Natural killer cell (primary cell): Measurements from ENCODE around the gene STMN1. TPM values are rescaled to one million over a fixed set of nuclear protein-coding genes. Genes with fewer than 3 reads are reported as not detected.

Experiments
- ATAC-seq, 3 donors: fragments of 150-1000 bp in 2 of 3; fragments of 200-7000 bp in 1 of 3; cut with Tn5 transposase; 1 replicate in 1 of 3; 2 replicates in 2 of 3; pipeline ENCODE4 v1.10.0; 2021; ENCODE audit warnings: mild to moderate bottlenecking in 2 of 3, moderate library complexity in 2 of 3
- DNase-seq, 2 donors: peaks; one replicate each; pipeline versions ENCODE4 v3.0.0 to v3.0.0-alpha.2; 2013 to 2021; ENCODE audit warnings: mixed read lengths in 1 of 2
- H3K27ac ChIP-seq: one replicate; pipeline ENCODE4 v1.5.1; 2013; ENCODE audit warnings: mild to moderate bottlenecking, low read length
- H3K27me3 ChIP-seq: one replicate; pipeline ENCODE4 v1.6.1; 2013; ENCODE audit warnings: low read length; ENCODE audit not compliant: control insufficient read depth, insufficient read depth
- H3K36me3 ChIP-seq: one replicate; pipeline ENCODE4 v1.6.1; 2013; ENCODE audit warnings: low read length; ENCODE audit not compliant: control insufficient read depth, insufficient read depth
- H3K4me1 ChIP-seq: one replicate; pipeline ENCODE4 v1.6.1; 2013; ENCODE audit warnings: low read length; ENCODE audit not compliant: control insufficient read depth, insufficient read depth
- H3K4me3 ChIP-seq: one replicate; pipeline ENCODE4 v1.5.1; 2013; ENCODE audit warnings: low read length
- H3K9me3 ChIP-seq: one replicate; pipeline ENCODE4 v1.6.1; 2013; ENCODE audit warnings: low read length; ENCODE audit not compliant: control insufficient read depth, insufficient read depth
- H3K27ac Mint-ChIP-seq, 2 donors: one replicate each; pipeline ENCODE4 v1.8.0; 2022; ENCODE audit warnings: mild to moderate bottlenecking in 2 of 2, mixed read lengths in 2 of 2, moderate library complexity in 1 of 2
- H3K27me3 Mint-ChIP-seq, 2 donors: one replicate each; pipeline ENCODE4 v1.8.0; 2022; ENCODE audit warnings: low read depth in 2 of 2, mixed read lengths in 2 of 2
- H3K36me3 Mint-ChIP-seq: one replicate; pipeline ENCODE4 v1.8.0; 2022; ENCODE audit warnings: mixed read lengths
- H3K4me1 Mint-ChIP-seq, 2 donors: one replicate each; pipeline ENCODE4 v1.8.0; 2022; ENCODE audit warnings: mixed read lengths in 2 of 2
- H3K4me3 Mint-ChIP-seq: one replicate; pipeline ENCODE4 v1.8.0; 2022; ENCODE audit warnings: mild to moderate bottlenecking, moderate library complexity, mixed read lengths
- H3K9me3 Mint-ChIP-seq, 2 donors: one replicate each; pipeline ENCODE4 v1.8.0; 2022; ENCODE audit warnings: mixed read lengths in 2 of 2
- CTCF ChIP-seq: fragments of 200-600 bp; IDR thresholded peaks from one replicate; pipeline ENCODE4 v1.8.0; 2022; ENCODE audit warnings: antibody characterized with exemption
- WGBS: methylation state at CpG from one replicate; pipeline ENCODE4 v1.1.7; 2013; ENCODE audit warnings: missing lambda C conversion rate; ENCODE audit not compliant: insufficient coverage; 5-methylcytosine and 5-hydroxymethylcytosine counted together
- intact Hi-C: fragments of 100-400 bp; cut with micrococcal nuclease; formaldehyde crosslinking; loops from one replicate; pipeline ENCODE4 v1.14.2; 2022
- total RNA-seq, 4 donors: library from RNA; stranded (reverse); fragments of 120-200 nt in 1 of 4; gene quantifications; one replicate each; pipeline versions ENCODE4 v1.2.3 to v1.2.4, GENCODE V29; 2013 to 2022

The STMN1 gene
- total RNA-seq, 3 donors from 2014 or later (not counting 1 experiment from before 2014, with no cell fraction given), result 26.6 to 41.0 (median 35.2) TPM

GRCh38 chr1:25869909-25870606, 36.2 kb downstream of the STMN1 start:
- Histone ChIP-seq H3K4me3 (no peak overlapping the region), H3K4me1 (peaks cover 9% of the 10 kb centered on the region), H3K27me3 (no peaks in the 10 kb centered on the region), H3K36me3 (no peaks in the 10 kb centered on the region), H3K27ac (no peak overlapping the region), H3K9me3 (no peaks in the 10 kb centered on the region)
- H3K9me3 Mint-ChIP-seq, result no peaks in the 10 kb centered on the region
- DNase-seq (no peak), ATAC-seq (no peak)
- H3K27me3 Mint-ChIP-seq, result no peaks in the 10 kb centered on the region
- 76% methylated on average over 5 of the region's 6 CpGs for WGBS
- no peak for TF ChIP-seq CTCF
- H3K36me3 Mint-ChIP-seq, result no peaks in the 10 kb centered on the region
- intact Hi-C loops, result no loop called here
- H3K4me1 Mint-ChIP-seq, result peaks cover 0 to 4% of the 10 kb centered on the region in 2 donors
- no peak overlapping the region for H3K4me3 Mint-ChIP-seq
- H3K27ac Mint-ChIP-seq, result no peak overlapping the region

GRCh38 chr1:25867210-25867991, 38.8 kb downstream of the STMN1 start:
- Mint-ChIP-seq H3K27me3 (no peaks in the 10 kb centered on the region), H3K36me3 (no peaks in the 10 kb centered on the region), H3K4me1 (no peaks in the 10 kb centered on the region), H3K27ac (no peak overlapping the region), H3K4me3 (no peak overlapping the region), H3K9me3 (no peaks in the 10 kb centered on the region)
- intact Hi-C loops, result no loop called here
- H3K27ac ChIP-seq, result no peak overlapping the region
- H3K27me3 ChIP-seq, result no peaks in the 10 kb centered on the region
- no peaks in the 10 kb centered on the region for H3K4me1 ChIP-seq
- TF ChIP-seq CTCF, result no peak
- H3K36me3 ChIP-seq, result no peaks in the 10 kb centered on the region
- DNase-seq (no peak), ATAC-seq (no peak)
- no peaks in the 10 kb centered on the region for H3K9me3 ChIP-seq
- no peak overlapping the region for H3K4me3 ChIP-seq
- 88% methylated on average over 9 of the region's 9 CpGs for WGBS

- Histone ChIP-seq H3K4me3 (no peak overlapping the region), H3K9me3 (no peaks in the 10 kb centered on the region), H3K36me3 (no peaks in the 10 kb centered on the region), H3K27me3 (no peaks in the 10 kb centered on the region), H3K27ac (no peak overlapping the region), H3K4me1 (peaks cover 10% of the 10 kb centered on the region)
- 55% methylated on average over 1 of the region's 1 CpG for WGBS
- Mint-ChIP-seq H3K27me3 (no peaks in the 10 kb centered on the region), H3K36me3 (no peaks in the 10 kb centered on the region), H3K9me3 (no peaks in the 10 kb centered on the region), H3K4me3 (no peak overlapping the region), H3K4me1 (peaks cover 4 to 5% of the 10 kb centered on the region in 2 donors), H3K27ac (no peak overlapping the region)
- ATAC-seq, result no peak
- TF ChIP-seq CTCF, result no peak
- intact Hi-C loops, result no loop called here
- no peak for DNase-seq
Observed at GRCh38 chr1:25866288-25866687, 39.9 kb downstream of the STMN1 start.
